Right ventricle myocardium superior (tissue), 1 donor: ENCODE measurements around the gene HCFC1. TPM values are rescaled to one million over a fixed set of nuclear protein-coding genes. Genes with fewer than 3 reads are reported as not detected.

Experiments used
- ATAC-seq: fragments of 200-7000 bp; cut with Tn5 transposase; one replicate; pipeline ENCODE4 v1.9.1; 2020; ENCODE audit warnings: mild to moderate bottlenecking; ENCODE audit not compliant: poor library complexity
- DNase-seq: peaks from one replicate; pipeline ENCODE4 v3.0.0-alpha.2; 2020
- intact Hi-C: fragments of 100-400 bp; cut with DNase I; formaldehyde crosslinking; loops from one replicate; pipeline ENCODE4 v1.11.2; 2022
- total RNA-seq: library from RNA; stranded (reverse); fragmentation: NEBNext Ultra II Directional; extraction: Animal tissue kit (Norgen Biotek cat#: 25700); gene quantifications from one replicate; pipeline ENCODE4 v1.2.1, GENCODE V29; 2021
- donor health status: DM: no; HTN: yes; CAD: no; lungs with severe emphysema.

The HCFC1 gene
- total RNA-seq, 1 donor from 2014 or later, result 24.7 TPM

- intact Hi-C loops, result loop anchor here (10.0 kb wide), 1 partner anchor 154 kb away; the partner anchor contains the start of genes IDH3G and SSR4
- ATAC-seq (no peak), DNase-seq (no peak)
Observed at GRCh38 chrX:153948847-153949805, 22.5 kb downstream of the HCFC1 start.

- no peak for ATAC-seq
- DNase-seq, result no peak
- intact Hi-C loops, result loop anchor here (10.0 kb wide), 1 partner anchor 153 kb away; the partner anchor contains the start of genes IDH3G and SSR4
Observed at GRCh38 chrX:153948002-153948466, 23.6 kb downstream of the HCFC1 start.

GRCh38 chrX:153947009-153947769, 24.4 kb downstream of the HCFC1 start:
- ATAC-seq, result peak; percentile 76
- intact Hi-C loops, result loop anchor here (10.0 kb wide), 1 partner anchor 152 kb away; the partner anchor contains the start of genes IDH3G and SSR4
- DNase-seq, result peak; percentile 81

GRCh38 chrX:153945956-153946943, 25.4 kb downstream of the HCFC1 start:
- ATAC-seq (no peak), DNase-seq (no peak)
- intact Hi-C loops, result loop anchor here (10.0 kb wide), 1 partner anchor 151 kb away; the partner anchor contains the start of genes IDH3G and SSR4

- no peak for DNase-seq
- intact Hi-C loops, result loop anchor here (10.0 kb wide), 1 partner anchor 150 kb away; the partner anchor contains the start of genes IDH3G and SSR4
- ATAC-seq, result peak; percentile 28
Observed at GRCh38 chrX:153944800-153945150, 26.8 kb downstream of the HCFC1 start.

GRCh38 chrX:153944140-153944799, 27.3 kb downstream of the HCFC1 start, which contains the start of gene RENBP:
Gene RENBP, minus strand, starts transcription at chrX:153944643. Its CDS starts 33 bp downstream, at chrX:153944610.
- intact Hi-C loops, result loop anchor here (10.0 kb wide), 1 partner anchor 149 kb away; the partner anchor contains the start of genes IDH3G and SSR4
- DNase-seq (peak; percentile 81), ATAC-seq (peak; percentile 67)

- intact Hi-C loops, result loop anchor here (10.0 kb wide), 1 partner anchor 147 kb away; the partner anchor contains the start of genes IDH3G and SSR4
- ATAC-seq (no peak), DNase-seq (no peak)
Observed at GRCh38 chrX:153941336-153942252, 30.0 kb downstream of the HCFC1 start.

- intact Hi-C loops, result no loop called here
- DNase-seq, result no peak
- ATAC-seq, result no peak
Observed at GRCh38 chrX:153939573-153939972, 32.0 kb downstream of the HCFC1 start.

- DNase-seq (no peak), ATAC-seq (no peak)
- intact Hi-C loops, result no loop called here
Observed at GRCh38 chrX:153938226-153938786, 33.3 kb downstream of the HCFC1 start.

- intact Hi-C loops, result no loop called here
- no peak for ATAC-seq
Observed at GRCh38 chrX:153937056-153937455, 34.6 kb downstream of the HCFC1 start.

GRCh38 chrX:153935326-153935851, 36.2 kb downstream of the HCFC1 start:
- ATAC-seq, result peak; percentile 7

More at GRCh38 chrX:153937056-153937455, 34.6 kb downstream of the HCFC1 start:
- no peak for DNase-seq

GRCh38 chrX:153934762-153935325, 36.8 kb downstream of the HCFC1 start, which contains the start of gene NAA10:
Gene NAA10, minus strand, starts transcription at chrX:153935037. Its CDS starts 133 bp downstream, at chrX:153934904.
- DNase-seq (peak; percentile 81), ATAC-seq (peak; percentile 97)
- intact Hi-C loops, result no loop called here

More at GRCh38 chrX:153935326-153935851, 36.2 kb downstream of the HCFC1 start:
- intact Hi-C loops, result no loop called here
- DNase-seq, result no peak

- DNase-seq, result no peak
- intact Hi-C loops, result no loop called here
- ATAC-seq, result no peak
Observed at GRCh38 chrX:153934148-153934761, 37.4 kb downstream of the HCFC1 start.

- intact Hi-C loops, result no loop called here
- ATAC-seq, result no peak
- no peak for DNase-seq
Observed at GRCh38 chrX:153933748-153934147, 37.9 kb downstream of the HCFC1 start.
